Measurements from ENCODE around the gene CACNB2.

Gene CACNB2

GRCh38 chr10:18298256-18298655 is 158.0 kb downstream of the CACNB2 start:
- TF ChIP-seq GATA2 (IDR thresholded peaks at IDR 0.05; ENCODE audit: low read depth, low read length) (no peak), GATA3 (IDR thresholded peaks at IDR 0.05; ENCODE audit: low read depth, low read length) (no peak)

- TF ChIP-seq GATA3 (IDR thresholded peaks at IDR 0.05; ENCODE audit: low read depth, low read length): no peak
- no peak for TF ChIP-seq GATA2 (IDR thresholded peaks at IDR 0.05; ENCODE audit: low read depth, low read length)
These were observed 163.9 kb downstream of the CACNB2 start for GRCh38 chr10:18303851-18304801.

- no peak for TF ChIP-seq GATA2 (IDR thresholded peaks at IDR 0.05; ENCODE audit: low read depth, low read length)
- TF ChIP-seq GATA3 (IDR thresholded peaks at IDR 0.05; ENCODE audit: low read depth, low read length): no peak
These were observed 165.8 kb downstream of the CACNB2 start for GRCh38 chr10:18306031-18306430.

- TF ChIP-seq GATA2 (IDR thresholded peaks at IDR 0.05; ENCODE audit: low read depth, low read length): no peak
- TF ChIP-seq GATA3 (IDR thresholded peaks at IDR 0.05; ENCODE audit: low read depth, low read length): no peak
These were observed 168.4 kb downstream of the CACNB2 start for GRCh38 chr10:18308600-18308999.

GRCh38 chr10:18310761-18311160 is 170.5 kb downstream of the CACNB2 start:
- TF ChIP-seq GATA2 (IDR thresholded peaks at IDR 0.05; ENCODE audit: low read depth, low read length) (no peak), GATA3 (IDR thresholded peaks at IDR 0.05; ENCODE audit: low read depth, low read length) (no peak)

GRCh38 chr10:18312374-18313139 is 172.3 kb downstream of the CACNB2 start:
- TF ChIP-seq GATA3 (IDR thresholded peaks at IDR 0.05; ENCODE audit: low read depth, low read length) (no peak), GATA2 (IDR thresholded peaks at IDR 0.05; ENCODE audit: low read depth, low read length) (no peak)

GRCh38 chr10:18313140-18313530 is 172.9 kb downstream of the CACNB2 start:
- no peak for TF ChIP-seq GATA2 (IDR thresholded peaks at IDR 0.05; ENCODE audit: low read depth, low read length)
- TF ChIP-seq GATA3 (IDR thresholded peaks at IDR 0.05; ENCODE audit: low read depth, low read length): no peak

GRCh38 chr10:18313626-18314025 is 173.4 kb downstream of the CACNB2 start:
- no peak for TF ChIP-seq GATA2 (IDR thresholded peaks at IDR 0.05; ENCODE audit: low read depth, low read length)
- no peak for TF ChIP-seq GATA3 (IDR thresholded peaks at IDR 0.05; ENCODE audit: low read depth, low read length)

- TF ChIP-seq GATA3 (IDR thresholded peaks at IDR 0.05; ENCODE audit: low read depth, low read length) (no peak), GATA2 (IDR thresholded peaks at IDR 0.05; ENCODE audit: low read depth, low read length) (no peak)
These were observed 179.4 kb downstream of the CACNB2 start for GRCh38 chr10:18319628-18320027.

- TF ChIP-seq GATA2 (IDR thresholded peaks at IDR 0.05; ENCODE audit: low read depth, low read length): no peak
- no peak for TF ChIP-seq GATA3 (IDR thresholded peaks at IDR 0.05; ENCODE audit: low read depth, low read length)
These were observed 181.1 kb downstream of the CACNB2 start for GRCh38 chr10:18321371-18321770.

- TF ChIP-seq GATA2 (IDR thresholded peaks at IDR 0.05; ENCODE audit: low read depth, low read length) (no peak), GATA3 (IDR thresholded peaks at IDR 0.05; ENCODE audit: low read depth, low read length) (no peak)
These were observed 183.7 kb downstream of the CACNB2 start for GRCh38 chr10:18323916-18324315.

- TF ChIP-seq GATA3 (IDR thresholded peaks at IDR 0.05; ENCODE audit: low read depth, low read length): no peak
- TF ChIP-seq GATA2 (IDR thresholded peaks at IDR 0.05; ENCODE audit: low read depth, low read length): no peak
These were observed 185.2 kb downstream of the CACNB2 start for GRCh38 chr10:18325410-18325809.

GRCh38 chr10:18325889-18326531 is 185.8 kb downstream of the CACNB2 start:
- no peak for TF ChIP-seq GATA2 (IDR thresholded peaks at IDR 0.05; ENCODE audit: low read depth, low read length)
- no peak for TF ChIP-seq GATA3 (IDR thresholded peaks at IDR 0.05; ENCODE audit: low read depth, low read length)

- TF ChIP-seq GATA3 (IDR thresholded peaks at IDR 0.05; ENCODE audit: low read depth, low read length) (no peak), GATA2 (IDR thresholded peaks at IDR 0.05; ENCODE audit: low read depth, low read length) (no peak)
These were observed 188.7 kb downstream of the CACNB2 start for GRCh38 chr10:18328941-18329340.

Data from SH-SY5Y (cell line).